Stomach (tissue), 4 donors: ENCODE results near the gene GAN.

Experiments
- POLR2AphosphoS5 ChIP-seq, 3 donors: sonication (generic); formaldehyde crosslinking; IDR thresholded peaks; one replicate each; pipeline ENCODE4 v1.6.1; 2016; ENCODE audit warnings: antibody characterized with exemption in 3 of 3
- TF ChIP-seq, protein P1 (sequence below), 7 experiments: fragments of 450-650 bp in 4 of 7; fragments of 200-600 bp in 3 of 7; sonication (generic) in 3 of 7; IDR thresholded peaks; one replicate each; pipeline ENCODE4 v1.5.1; 2016 to 2019; ENCODE audit warnings: antibody characterized with exemption in 7 of 7, control low read depth in 2 of 7, mild to moderate bottlenecking in 1 of 7

DNA sequence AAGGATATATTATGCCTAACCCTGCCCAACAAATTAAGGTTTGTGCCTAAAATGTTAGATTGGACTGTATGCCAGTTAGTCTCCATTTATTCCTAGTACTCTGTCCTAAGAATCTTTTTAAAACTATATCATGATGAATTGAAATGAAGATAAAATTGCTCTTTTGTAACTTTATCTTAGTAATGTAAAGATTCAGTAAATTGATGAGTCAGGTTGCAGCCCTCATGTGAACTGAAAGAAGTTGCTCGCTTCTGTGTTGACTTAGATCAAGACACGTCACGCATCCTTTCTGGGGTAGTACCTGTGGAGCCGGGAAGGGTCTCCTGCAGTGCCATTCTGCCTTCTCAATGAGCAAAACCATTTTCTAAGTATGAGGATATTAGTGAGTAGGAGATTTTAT, 63.3 kb downstream of the GAN start:
- TF ChIP-seq, protein P1, sequence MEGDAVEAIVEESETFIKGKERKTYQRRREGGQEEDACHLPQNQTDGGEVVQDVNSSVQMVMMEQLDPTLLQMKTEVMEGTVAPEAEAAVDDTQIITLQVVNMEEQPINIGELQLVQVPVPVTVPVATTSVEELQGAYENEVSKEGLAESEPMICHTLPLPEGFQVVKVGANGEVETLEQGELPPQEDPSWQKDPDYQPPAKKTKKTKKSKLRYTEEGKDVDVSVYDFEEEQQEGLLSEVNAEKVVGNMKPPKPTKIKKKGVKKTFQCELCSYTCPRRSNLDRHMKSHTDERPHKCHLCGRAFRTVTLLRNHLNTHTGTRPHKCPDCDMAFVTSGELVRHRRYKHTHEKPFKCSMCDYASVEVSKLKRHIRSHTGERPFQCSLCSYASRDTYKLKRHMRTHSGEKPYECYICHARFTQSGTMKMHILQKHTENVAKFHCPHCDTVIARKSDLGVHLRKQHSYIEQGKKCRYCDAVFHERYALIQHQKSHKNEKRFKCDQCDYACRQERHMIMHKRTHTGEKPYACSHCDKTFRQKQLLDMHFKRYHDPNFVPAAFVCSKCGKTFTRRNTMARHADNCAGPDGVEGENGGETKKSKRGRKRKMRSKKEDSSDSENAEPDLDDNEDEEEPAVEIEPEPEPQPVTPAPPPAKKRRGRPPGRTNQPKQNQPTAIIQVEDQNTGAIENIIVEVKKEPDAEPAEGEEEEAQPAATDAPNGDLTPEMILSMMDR (IDR thresholded peaks at IDR 0.05), result no peak
- TF ChIP-seq POLR2AphosphoS5 (IDR thresholded peaks at IDR 0.05), result no peak
